T-helper 2 cell treated with Interferon-gamma antibody and Interleukin-4, amounts not matched to agents 5 μg/mL and 100 μg/mL, for 36 hours (primary cell): ENCODE results near the gene ARSA.

Experiments used
- DNase-seq: peaks from one replicate; pipeline ENCODE4 v3.0.0; 2021; ENCODE audit warnings: low spot score
- H3K27ac Mint-ChIP-seq: one replicate; pipeline ENCODE4 v1.8.0; 2021; ENCODE audit warnings: mild to moderate bottlenecking, mixed read lengths
- H3K27me3 Mint-ChIP-seq: one replicate; pipeline ENCODE4 v1.8.0; 2021; ENCODE audit warnings: low read depth, mixed read lengths
- H3K36me3 Mint-ChIP-seq: one replicate; pipeline ENCODE4 v1.8.0; 2021; ENCODE audit warnings: low read depth, mixed read lengths
- H3K4me1 Mint-ChIP-seq: one replicate; pipeline ENCODE4 v1.8.0; 2021; ENCODE audit warnings: low read depth, mixed read lengths
- H3K4me3 Mint-ChIP-seq: one replicate; pipeline ENCODE4 v1.8.0; 2022; ENCODE audit warnings: mild to moderate bottlenecking, moderate library complexity, mixed read lengths
- H3K9me3 Mint-ChIP-seq: one replicate; pipeline ENCODE4 v1.8.0; 2021; ENCODE audit warnings: mixed read lengths

The ARSA gene

GRCh38 chr22:50606946-50607658 is 20.9 kb downstream of the ARSA start:
- Mint-ChIP-seq H3K4me3 (no peak overlapping the region), H3K9me3 (no peaks in the 10 kb centered on the region), H3K27ac (no peak overlapping the region)

DNA sequence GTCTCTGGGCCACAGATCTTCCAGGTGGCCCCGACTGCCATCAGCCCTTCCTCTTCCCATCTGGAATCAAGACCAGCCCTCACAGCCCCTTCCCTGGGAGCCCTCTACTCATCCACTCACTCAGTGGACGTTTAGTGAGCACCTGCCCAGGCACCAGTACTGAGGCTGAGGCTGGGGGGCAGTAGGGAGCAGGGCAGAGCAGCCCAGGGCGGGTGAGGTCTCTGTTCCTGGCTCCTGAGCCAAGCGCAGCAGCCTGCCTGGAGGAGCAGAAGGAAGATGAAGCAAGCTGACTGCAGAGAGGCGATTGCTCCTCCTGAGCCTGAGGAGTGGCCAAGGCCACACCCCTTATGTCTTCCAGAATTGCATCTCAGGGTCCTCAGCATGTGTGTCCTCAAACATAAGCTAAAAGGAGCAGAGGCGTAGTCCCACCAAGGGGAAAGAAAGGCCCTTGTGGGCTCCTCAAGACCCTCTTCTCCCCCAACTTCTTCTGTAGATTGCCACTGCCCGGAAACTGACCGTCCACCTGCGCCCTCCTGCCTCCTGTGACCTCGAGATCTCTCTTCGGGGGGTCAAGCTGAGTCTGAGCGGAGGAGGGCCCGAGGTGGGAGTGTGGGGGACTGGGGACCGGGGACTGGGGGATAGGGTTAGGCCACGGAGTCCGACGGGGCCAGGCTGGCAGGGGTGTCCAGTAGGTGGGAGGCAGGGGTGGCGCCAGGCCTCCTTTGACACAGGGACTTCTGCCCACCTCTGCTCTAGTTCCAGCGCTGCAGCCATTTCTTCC is 21.6 kb downstream of the ARSA start:
- peaks cover 32% of the 10 kb centered on the region for H3K27me3 Mint-ChIP-seq
- H3K36me3 Mint-ChIP-seq = no peaks in the 10 kb centered on the region
- H3K4me3 Mint-ChIP-seq = no peak overlapping the region

More at GRCh38 chr22:50606946-50607658, 20.9 kb downstream of the ARSA start:
- Mint-ChIP-seq H3K27me3 (peaks cover 25% of the 10 kb centered on the region), H3K4me1 (no peaks in the 10 kb centered on the region), H3K36me3 (no peaks in the 10 kb centered on the region)
- DNase-seq = no peak

DNA sequence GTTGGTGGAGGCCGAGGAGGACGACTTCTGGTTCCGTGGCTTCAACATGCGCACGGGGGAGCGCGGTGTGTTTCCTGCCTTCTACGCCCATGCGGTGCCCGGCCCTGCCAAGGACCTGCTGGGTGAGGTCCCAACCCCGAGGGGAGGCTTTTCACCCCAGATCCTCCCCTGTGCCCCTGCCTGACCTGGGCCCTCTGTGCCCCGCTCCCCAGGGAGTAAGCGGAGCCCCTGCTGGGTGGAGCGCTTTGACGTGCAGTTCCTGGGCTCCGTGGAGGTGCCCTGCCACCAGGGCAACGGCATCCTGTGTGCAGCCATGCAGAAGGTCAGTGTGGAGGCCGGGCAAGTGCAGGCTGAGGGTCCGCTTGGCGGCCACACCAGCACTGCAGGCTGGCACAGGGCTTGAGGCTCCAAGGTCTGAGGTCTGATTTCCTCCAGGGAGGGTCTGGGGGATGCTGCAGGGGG is 22.3 kb downstream of the ARSA start:
- no peaks in the 10 kb centered on the region for H3K9me3 Mint-ChIP-seq

More for the DNA sequence above, 21.6 kb downstream of the ARSA start:
- Mint-ChIP-seq H3K9me3 (no peaks in the 10 kb centered on the region), H3K4me1 (no peaks in the 10 kb centered on the region), H3K27ac (no peak overlapping the region)
- DNase-seq = no peak

DNA sequence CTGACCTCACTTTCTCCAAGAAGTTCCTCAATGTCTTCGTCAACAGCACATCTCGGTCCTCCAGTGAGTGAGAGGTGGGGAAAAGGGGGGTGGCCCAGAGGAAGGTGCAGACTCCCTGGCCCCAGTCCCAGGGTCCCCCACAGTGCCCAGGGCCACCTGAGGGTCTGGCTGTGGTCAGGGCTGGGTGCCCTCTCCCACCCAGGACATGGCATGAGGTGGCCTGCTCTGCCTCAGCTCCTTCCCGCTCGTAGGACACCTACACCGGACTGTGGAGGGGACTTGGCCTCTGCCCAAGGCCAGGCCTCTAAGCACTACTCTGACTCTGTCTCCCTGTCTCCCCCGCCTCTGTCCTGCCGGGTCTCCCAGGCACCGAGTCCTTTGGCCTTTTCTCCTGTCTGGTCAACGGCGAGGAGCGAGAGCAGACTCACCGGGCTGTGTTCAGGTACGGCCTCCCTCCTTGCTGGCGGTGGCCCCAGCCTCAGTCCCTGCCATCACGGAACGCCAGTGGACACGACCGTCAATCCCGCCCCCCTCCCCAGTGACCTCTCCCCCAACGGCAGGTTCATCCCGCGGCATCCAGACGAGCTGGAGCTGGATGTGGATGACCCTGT is 22.8 kb downstream of the ARSA start:
- H3K9me3 Mint-ChIP-seq = no peaks in the 10 kb centered on the region
- no peak overlapping the region for H3K4me3 Mint-ChIP-seq
- DNase-seq = no peak
- H3K27ac Mint-ChIP-seq = no peak overlapping the region
- H3K4me1 Mint-ChIP-seq = no peaks in the 10 kb centered on the region
- H3K27me3 Mint-ChIP-seq = peaks cover 32% of the 10 kb centered on the region
- H3K36me3 Mint-ChIP-seq = no peaks in the 10 kb centered on the region

More for the DNA sequence above, 22.3 kb downstream of the ARSA start:
- DNase-seq = no peak
- peaks cover 32% of the 10 kb centered on the region for H3K27me3 Mint-ChIP-seq
- no peak overlapping the region for H3K4me3 Mint-ChIP-seq
- no peaks in the 10 kb centered on the region for H3K4me1 Mint-ChIP-seq
- H3K27ac Mint-ChIP-seq = no peak overlapping the region
- H3K36me3 Mint-ChIP-seq = no peaks in the 10 kb centered on the region

GRCh38 chr22:50604256-50605001 is 23.5 kb downstream of the ARSA start:
- no peak overlapping the region for H3K4me3 Mint-ChIP-seq
- H3K36me3 Mint-ChIP-seq = no peaks in the 10 kb centered on the region
- DNase-seq = no peak
- no peaks in the 10 kb centered on the region for H3K4me1 Mint-ChIP-seq
- no peak overlapping the region for H3K27ac Mint-ChIP-seq
- peaks cover 38% of the 10 kb centered on the region for H3K27me3 Mint-ChIP-seq
- H3K9me3 Mint-ChIP-seq = no peaks in the 10 kb centered on the region

DNA sequence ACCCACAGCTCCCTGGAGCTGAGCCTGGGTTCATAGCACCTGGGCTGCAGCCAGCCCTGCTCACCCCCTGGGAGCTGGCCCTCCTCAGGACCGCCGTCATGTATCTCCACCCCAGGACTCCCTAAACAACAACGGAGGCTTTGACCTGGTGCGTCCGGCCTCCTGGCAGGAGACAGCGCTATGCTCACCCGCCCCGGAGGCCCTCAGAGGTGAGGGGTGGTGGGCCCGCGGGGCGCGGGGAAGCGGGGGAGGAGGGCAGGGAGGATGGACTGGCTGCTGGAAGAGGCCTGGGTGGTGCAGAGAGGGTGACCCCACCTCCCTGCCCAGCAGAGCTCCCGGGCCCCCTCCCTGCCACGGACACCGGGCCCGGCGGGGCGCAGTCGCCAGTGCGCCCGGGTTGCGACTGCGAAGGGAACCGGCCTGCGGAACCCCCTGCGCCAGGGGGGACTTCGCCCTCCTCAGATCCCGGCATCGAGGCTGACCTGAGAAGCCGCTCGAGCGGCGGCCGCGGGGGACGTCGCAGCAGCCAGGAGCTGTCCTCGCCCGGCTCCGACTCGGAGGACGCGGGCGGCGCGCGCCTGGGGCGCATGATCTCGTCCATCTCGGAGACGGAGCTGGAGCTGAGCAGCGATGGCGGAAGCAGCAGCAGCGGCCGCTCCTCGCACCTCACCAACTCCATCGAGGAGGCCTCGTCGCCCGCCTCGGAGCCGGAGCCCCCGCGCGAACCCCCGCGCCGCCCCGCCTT is 24.3 kb downstream of the ARSA start:
- Mint-ChIP-seq H3K4me1 (no peaks in the 10 kb centered on the region), H3K27ac (no peak overlapping the region), H3K4me3 (no peak overlapping the region), H3K9me3 (no peaks in the 10 kb centered on the region), H3K27me3 (peaks cover 38% of the 10 kb centered on the region), H3K36me3 (no peaks in the 10 kb centered on the region)
- no peak for DNase-seq

- no peak for DNase-seq
- H3K4me1 Mint-ChIP-seq = no peaks in the 10 kb centered on the region
- H3K36me3 Mint-ChIP-seq = no peaks in the 10 kb centered on the region
- no peaks in the 10 kb centered on the region for H3K9me3 Mint-ChIP-seq
- H3K4me3 Mint-ChIP-seq = peak overlapping the region; percentile 37
- no peak overlapping the region for H3K27ac Mint-ChIP-seq
- peaks cover 43% of the 10 kb centered on the region for H3K27me3 Mint-ChIP-seq
Observed at GRCh38 chr22:50602338-50602700, 25.6 kb downstream of the ARSA start.

GRCh38 chr22:50601669-50602337 is 26.1 kb downstream of the ARSA start:
- H3K27me3 Mint-ChIP-seq = peaks cover 42% of the 10 kb centered on the region

DNA sequence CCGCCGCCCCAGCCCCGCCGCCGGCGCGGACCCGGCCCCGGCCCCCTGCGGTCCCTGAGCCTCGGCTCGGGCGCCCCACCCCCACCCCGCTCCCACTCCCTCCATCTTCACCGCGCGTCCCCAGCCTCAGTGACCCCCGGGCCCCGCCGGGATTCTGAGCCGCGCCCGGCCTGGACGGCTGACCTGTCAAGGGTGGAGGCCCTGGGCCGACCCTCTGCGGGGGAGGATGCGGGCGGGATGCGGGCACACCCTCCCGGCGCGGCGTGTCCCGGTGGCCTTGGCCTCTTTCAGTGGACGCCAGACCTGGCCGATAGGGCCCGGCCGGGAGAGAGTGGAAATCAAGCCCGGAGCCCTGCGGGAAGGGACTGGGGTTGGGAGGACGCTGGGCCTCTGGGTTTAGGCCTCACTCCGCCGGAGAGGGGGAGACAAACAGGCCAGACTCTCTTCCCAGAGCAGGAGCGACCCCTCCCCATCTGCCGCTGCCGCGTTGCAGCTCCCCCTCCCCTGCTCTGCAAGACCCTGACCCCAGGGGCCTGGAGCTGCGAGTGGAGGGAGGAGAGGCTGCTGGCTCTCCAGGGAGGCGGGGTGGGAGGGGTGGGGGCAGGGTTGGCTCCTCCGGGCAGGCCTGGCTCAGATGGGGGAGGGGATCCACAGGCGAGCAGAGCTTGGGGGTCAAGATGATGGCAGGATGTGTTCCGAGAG is 26.8 kb downstream of the ARSA start:
- no peak for DNase-seq
- Mint-ChIP-seq H3K36me3 (no peaks in the 10 kb centered on the region), H3K9me3 (no peaks in the 10 kb centered on the region), H3K4me3 (peak overlapping the region; percentile 37), H3K27ac (no peak overlapping the region), H3K27me3 (peaks cover 38% of the 10 kb centered on the region), H3K4me1 (no peaks in the 10 kb centered on the region)

More at GRCh38 chr22:50601669-50602337, 26.1 kb downstream of the ARSA start:
- no peaks in the 10 kb centered on the region for H3K4me1 Mint-ChIP-seq
- no peaks in the 10 kb centered on the region for H3K36me3 Mint-ChIP-seq
- DNase-seq = no peak
- H3K4me3 Mint-ChIP-seq = peak overlapping the region; percentile 37
- no peak overlapping the region for H3K27ac Mint-ChIP-seq
- no peaks in the 10 kb centered on the region for H3K9me3 Mint-ChIP-seq

DNA sequence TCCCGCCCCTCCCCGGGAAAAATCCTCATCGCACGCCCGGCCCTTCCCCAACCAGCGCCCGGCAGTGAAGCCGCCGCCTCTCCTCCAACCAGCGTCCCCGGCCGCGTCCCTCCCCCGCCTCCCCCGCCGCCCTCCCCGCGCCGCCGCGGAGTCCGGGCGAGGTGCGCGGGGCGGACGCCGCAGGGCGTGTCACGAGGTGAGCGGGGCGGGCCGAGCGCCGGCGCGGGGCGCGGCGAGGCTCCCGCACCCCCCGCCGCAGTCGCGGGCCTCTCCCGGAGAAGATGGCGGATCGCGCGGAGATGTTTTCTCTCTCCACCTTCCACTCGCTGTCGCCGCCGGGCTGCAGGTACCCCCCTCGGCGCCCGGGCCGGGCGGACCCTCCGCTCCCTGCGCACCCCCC is 27.4 kb downstream of the ARSA start, which contains the start of gene MAPK8IP2:
TSS of gene MAPK8IP2 (plus strand) at position 256 of the 400 bp plus-strand sequence. CDS start at position 282, 26 bp downstream.
- no peaks in the 10 kb centered on the region for H3K36me3 Mint-ChIP-seq
- no peaks in the 10 kb centered on the region for H3K9me3 Mint-ChIP-seq
- no peaks in the 10 kb centered on the region for H3K4me1 Mint-ChIP-seq
- no peak for DNase-seq
- H3K27ac Mint-ChIP-seq = no peak within 1 kb of the TSS
- peaks cover 37% of the 10 kb centered on the region for H3K27me3 Mint-ChIP-seq
- H3K4me3 Mint-ChIP-seq = peak within 1 kb of the TSS; percentile 38

- Mint-ChIP-seq H3K9me3 (no peaks in the 10 kb centered on the region), H3K27me3 (peaks cover 37% of the 10 kb centered on the region), H3K4me3 (peak overlapping the region; percentile 38), H3K27ac (no peak overlapping the region), H3K36me3 (no peaks in the 10 kb centered on the region), H3K4me1 (no peaks in the 10 kb centered on the region)
- DNase-seq = peak; percentile 51
Observed at GRCh38 chr22:50599816-50600455, 28.0 kb downstream of the ARSA start.

GRCh38 chr22:50597097-50597496 is 30.9 kb downstream of the ARSA start:
- Mint-ChIP-seq H3K9me3 (no peaks in the 10 kb centered on the region), H3K4me3 (no peak overlapping the region), H3K36me3 (no peaks in the 10 kb centered on the region), H3K4me1 (no peaks in the 10 kb centered on the region), H3K27ac (no peak overlapping the region), H3K27me3 (peaks cover 23% of the 10 kb centered on the region)
- no peak for DNase-seq
